HG03354 (cell line): Measurements from ENCODE around the gene NUDCD3.
"Not testable (repeated sequence)": the region's sequence is repeated elsewhere in the genome, so short reads cannot be mapped to it uniquely, and the experiment has no call there.

Experiments used
- ATAC-seq: cut with Tn5 transposase; IDR thresholded peaks from one replicate; pipeline ENCODE4 v1.9.1; 2021; ENCODE audit warnings: mild to moderate bottlenecking; ENCODE audit not compliant: unreplicated experiment, poor library complexity, severe bottlenecking

Gene NUDCD3

GRCh38 chr7:44519546-44519945 is 29.1 kb upstream of the NUDCD3 start:
- no peak for ATAC-seq

GRCh38 chr7:44518761-44519160 is 28.3 kb upstream of the NUDCD3 start:
- no peak for ATAC-seq

- ATAC-seq: no peak
Observed at GRCh38 chr7:44517175-44517574, 26.7 kb upstream of the NUDCD3 start.

- ATAC-seq: no peak
Observed at GRCh38 chr7:44515590-44516268, 25.3 kb upstream of the NUDCD3 start.

GRCh38 chr7:44512736-44513135 is 22.3 kb upstream of the NUDCD3 start:
- ATAC-seq: no peak

GRCh38 chr7:44511863-44512468 is 21.5 kb upstream of the NUDCD3 start:
- no peak for ATAC-seq

- no peak for ATAC-seq
Observed at GRCh38 chr7:44511236-44511635, 20.8 kb upstream of the NUDCD3 start.

- no peak for ATAC-seq
Observed at GRCh38 chr7:44508328-44509030, 18.0 kb upstream of the NUDCD3 start.

GRCh38 chr7:44506592-44507288 is 16.3 kb upstream of the NUDCD3 start:
- ATAC-seq: not testable (repeated sequence)

- no peak for ATAC-seq
Observed at GRCh38 chr7:44505595-44505994, 15.1 kb upstream of the NUDCD3 start.

- no peak for ATAC-seq
Observed at GRCh38 chr7:44498230-44498954, 7.9 kb upstream of the NUDCD3 start.

- ATAC-seq: no peak
Observed at GRCh38 chr7:44497155-44498027, 6.9 kb upstream of the NUDCD3 start.

GRCh38 chr7:44496385-44496784 is 5.9 kb upstream of the NUDCD3 start:
- ATAC-seq: no peak

- no peak for ATAC-seq
Observed at GRCh38 chr7:44494960-44495359, 4.5 kb upstream of the NUDCD3 start.

GRCh38 chr7:44491229-44491628 is 771 bp upstream of the NUDCD3 start:
- ATAC-seq: no peak

GRCh38 chr7:44489955-44490350 is 505 bp downstream of the NUDCD3 start:
- peak; percentile 30 for ATAC-seq

- no peak for ATAC-seq
Observed at GRCh38 chr7:44488955-44489354, 1.5 kb downstream of the NUDCD3 start.

GRCh38 chr7:44486693-44487092 is 3.8 kb downstream of the NUDCD3 start:
- no peak for ATAC-seq

GRCh38 chr7:44486001-44486400 is 4.5 kb downstream of the NUDCD3 start:
- no peak for ATAC-seq
